ENCODE measurements around the gene GOSR2.
"Not testable (repeated sequence)": the region's sequence is repeated elsewhere in the genome, so short reads cannot be mapped to it uniquely, and the experiment has no call there.

Gene GOSR2

DNA sequence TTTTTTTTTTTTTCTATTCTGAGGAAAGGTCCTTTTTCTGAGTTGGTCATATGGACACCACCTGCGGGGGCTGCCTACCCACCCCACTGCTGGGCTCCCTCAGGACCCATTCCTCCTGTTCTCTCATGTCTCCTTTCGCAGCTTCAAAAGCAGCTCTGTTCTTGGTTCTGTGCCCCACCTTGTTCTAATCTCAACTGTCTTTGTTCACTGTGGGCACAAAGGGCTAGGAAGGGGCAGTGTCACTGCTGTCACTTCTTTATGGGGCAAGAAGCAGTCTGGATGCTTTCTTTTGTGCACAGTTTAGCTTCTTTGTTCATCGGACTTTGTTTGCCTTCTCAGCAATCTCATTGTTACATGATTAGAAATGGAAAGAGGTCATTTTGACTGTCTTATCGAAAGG, 7.1 kb downstream of the GOSR2 start:
- DNase-seq (ENCODE audit: low spot score), result peak; percentile 15

DNA sequence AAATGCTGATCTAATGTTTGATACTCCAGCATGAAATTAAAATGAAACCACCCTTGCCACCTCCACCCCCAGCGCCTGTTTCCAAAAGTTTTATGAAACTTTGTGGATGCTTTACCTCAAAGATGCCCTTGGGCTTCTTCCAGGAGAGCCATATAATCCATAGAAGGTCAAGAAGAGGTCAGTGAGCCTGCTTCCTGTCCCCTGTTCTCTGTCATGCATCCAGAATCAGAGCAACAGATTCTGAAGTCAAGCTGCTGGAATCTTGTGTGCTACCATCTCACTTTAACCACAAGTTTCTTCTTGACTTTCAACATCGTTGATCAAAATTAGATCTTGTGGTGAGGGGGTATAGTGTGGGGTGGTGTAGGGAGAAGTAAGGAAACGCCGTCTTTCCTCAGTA, 8.6 kb downstream of the GOSR2 start:
- DNase-seq (ENCODE audit: low spot score), result no peak

DNA sequence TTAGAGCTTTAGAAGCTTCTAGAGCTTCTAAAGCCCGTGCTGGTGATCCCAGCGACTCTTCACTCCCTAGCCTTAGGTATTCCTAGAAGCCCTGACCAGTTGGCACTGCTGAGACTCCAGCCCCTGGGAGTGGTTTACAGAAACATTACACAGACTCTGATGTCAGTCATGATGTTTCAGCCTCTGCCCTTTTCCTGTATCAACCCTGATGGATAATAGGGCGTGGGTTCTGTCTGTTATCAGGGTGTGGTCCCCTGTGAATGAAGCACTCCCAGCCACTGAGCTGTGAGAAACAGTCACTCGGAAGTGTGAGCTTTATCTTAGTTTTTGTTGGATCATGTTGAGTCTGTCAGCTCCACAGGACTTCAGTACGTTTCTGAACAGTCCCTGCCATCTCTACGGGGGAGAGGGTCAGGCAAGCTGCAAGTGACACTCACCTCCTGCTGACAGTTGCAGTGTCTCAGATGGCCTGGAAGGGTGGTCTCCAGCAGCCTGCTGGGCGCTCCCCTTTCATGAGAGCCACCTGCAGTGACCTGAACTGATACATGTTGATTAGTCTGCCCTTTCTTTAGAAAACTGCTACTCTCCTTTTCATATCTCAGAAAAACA, 12.8 kb downstream of the GOSR2 start:
- DNase-seq (ENCODE audit: low spot score), result no peak

DNA sequence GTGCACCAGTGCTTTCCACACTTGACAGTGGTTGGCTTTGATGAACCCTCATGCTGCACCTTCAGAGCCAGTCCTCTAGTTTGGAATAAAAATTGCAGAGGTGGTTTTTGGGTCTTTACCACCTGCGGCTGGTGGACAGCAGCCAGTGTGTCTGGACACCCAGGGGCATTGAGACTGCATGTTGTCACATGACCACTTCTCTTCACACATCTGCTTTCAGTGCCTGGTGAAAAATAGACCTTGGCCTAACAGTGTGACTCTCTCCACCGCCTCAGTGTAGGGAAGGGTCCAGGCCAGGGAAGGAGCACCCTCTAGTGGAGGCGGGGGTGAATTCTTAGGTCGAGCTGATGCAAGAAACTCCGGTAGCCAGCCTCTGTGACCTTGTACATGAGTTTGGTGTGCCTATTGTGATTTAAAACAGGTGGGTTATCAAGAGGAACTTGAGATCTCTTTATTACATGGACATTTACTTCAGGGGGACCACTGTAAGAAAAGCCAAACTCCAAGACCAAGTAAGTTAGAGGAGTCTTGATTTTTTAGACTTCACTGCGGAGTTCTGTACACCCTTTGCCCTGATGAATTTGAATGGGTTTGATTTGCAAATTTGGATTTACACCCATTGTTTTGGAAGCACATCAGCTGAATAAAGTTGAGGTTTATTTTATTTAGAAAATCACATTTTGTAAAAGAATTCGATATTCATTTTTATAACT, 17.9 kb downstream of the GOSR2 start:
- DNase-seq (ENCODE audit: low spot score), result peak; percentile 78

DNA sequence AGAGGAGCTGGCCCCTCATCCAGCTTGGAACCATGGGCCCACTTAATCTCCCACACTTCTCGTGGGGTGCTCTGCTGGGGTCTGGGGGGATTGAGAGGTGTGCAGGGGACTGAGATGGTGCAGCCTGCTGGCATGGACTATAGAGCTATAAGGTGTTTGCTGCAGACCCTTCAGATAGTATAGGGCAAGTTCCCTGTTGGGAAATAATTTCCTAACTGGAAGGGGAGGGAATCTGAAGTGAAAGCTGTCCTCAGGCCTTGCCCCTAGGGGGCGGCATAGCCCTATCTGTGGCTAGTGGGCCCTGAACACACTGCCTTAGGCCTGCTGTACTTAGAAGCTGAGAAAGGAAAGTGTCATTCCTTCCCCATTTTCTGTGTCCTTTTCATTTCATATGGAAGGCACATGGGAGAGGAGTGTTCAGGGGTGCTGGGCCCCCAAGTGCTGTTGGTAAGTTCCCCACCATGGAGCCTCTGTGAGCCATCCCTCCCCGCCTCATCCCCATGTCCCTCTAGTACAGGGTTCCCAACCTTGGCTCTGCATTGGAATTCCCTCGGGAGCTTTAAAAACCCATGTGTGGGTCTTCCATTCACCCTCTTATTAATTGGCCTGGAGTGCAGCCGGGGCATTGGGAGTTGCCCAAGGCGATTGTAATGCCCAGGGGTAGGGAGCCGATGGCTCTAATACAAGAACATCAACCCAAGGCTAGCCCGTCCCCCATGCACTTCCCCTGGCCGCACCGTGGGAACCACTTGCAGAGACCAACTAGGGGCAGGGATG, 19.7 kb downstream of the GOSR2 start:
- peak; percentile 69 for DNase-seq (ENCODE audit: low spot score)

DNA sequence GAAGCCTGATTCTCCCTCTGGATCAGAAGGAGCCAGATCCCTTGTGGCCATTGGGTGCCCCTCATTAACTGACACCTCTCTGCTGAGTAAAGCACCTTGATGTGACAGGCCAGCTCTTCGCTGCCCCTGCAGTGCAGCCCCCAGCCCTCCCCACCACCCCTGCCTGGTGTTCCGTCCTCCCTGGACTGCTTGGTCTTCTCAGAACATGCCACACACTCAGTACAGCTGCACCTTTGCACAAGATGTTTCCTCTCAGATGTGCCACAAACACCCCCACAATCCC, 20.2 kb downstream of the GOSR2 start:
- no peak for DNase-seq (ENCODE audit: low spot score)

DNA sequence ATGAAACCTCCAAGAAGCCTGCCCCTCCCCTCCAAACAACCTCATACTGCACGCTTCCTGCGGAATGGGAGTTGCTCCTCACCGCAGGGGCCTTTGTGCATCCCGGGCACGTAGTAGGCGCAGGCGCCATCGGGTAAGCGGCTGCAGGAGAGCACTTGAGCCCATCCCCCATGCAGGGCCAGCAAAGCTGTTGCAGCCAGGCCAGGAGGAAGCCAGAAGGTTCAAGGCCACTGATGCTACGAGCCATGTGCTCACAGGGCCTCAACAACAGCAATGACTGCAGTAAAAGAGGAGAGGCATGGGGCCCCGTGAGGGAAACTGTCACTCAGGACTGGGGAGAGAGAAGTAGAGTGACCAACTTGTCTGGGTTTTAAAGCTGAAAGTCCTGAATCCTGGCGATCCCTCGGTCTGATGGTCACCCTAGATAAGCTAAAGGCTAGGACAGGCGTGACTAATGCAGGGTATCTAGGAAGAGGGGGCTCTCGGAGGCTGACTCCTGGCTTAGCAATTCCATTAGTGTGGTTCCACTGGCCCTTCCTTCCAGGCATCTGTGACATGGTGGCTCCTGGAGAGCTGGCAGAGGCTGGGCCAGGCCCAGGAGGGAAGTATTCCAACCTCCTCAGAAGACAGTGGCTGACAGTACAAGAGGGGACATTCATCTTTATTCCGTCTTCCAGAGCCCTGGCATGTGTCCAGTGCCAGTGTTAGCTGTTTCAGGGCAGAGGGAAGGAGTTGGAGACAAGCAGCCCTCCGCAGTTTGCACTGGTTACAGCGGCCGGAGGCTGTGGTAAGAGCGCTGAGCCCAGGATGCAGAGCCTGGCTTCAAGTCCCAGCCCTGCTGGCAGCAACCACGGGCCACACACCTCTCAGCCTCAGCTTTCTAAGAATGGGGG, 20.8 kb downstream of the GOSR2 start:
- peak; percentile 37 for DNase-seq (ENCODE audit: low spot score)

DNA sequence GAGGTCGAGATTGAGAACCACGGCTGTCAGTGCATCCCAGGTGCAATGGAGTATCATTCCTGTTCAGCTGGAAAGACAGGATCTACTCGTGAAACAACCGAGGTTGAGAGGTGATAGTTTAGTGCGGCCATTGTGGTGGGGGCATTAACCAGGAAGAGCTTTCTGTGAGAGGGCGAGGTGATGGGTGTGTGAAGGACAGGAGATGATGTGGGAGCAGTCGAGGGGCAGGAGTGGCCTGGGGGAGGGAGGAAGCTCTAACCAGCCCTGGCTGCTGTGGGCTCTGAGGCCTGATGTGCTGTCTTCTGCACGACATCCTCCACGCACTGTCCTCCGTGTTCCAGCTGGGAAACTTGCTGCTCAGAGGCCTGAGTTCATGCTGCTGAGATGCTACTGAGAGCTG, 22.0 kb downstream of the GOSR2 start:
- no peak for DNase-seq (ENCODE audit: low spot score)

DNA sequence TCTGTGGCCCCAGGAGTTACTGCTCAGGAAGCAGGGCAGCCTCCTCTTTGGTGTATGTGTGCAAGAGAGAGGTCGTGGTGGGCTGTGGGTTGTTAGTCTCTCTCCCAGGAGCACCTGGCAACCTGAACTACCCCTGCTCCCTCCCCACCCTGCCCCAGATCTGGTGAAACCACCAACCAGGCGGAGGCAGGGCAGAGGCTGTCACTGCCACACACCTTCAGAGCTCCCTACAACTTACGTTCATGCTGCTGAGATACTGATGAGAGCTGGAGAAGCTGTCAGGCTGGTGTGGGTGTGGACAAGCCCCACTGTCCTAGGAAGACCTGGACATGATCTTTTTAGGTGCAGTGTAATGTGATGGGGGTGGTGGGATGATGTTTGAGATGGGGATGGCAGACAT, 24.3 kb downstream of the GOSR2 start:
- no peak for DNase-seq (ENCODE audit: low spot score)

DNA sequence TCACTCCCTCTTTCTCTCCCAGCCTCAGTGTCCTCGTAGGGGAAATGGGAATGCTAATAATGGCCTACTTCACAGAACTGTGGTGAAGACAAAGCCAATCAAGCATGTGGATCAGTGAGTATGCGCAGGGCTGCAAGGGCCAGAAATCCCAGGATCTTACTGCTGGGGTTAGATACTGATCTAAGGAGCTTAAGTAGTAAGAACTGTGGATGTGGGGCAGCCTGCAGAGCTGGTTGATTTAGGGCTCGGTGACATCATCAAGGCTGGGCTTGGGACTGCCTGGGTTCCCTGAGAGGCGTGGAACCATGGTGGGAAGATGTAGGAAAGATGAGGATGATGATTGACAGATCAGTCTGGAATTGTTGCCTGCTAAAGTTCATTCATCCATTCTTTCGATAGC, 25.6 kb downstream of the GOSR2 start:
- DNase-seq (ENCODE audit: low spot score), result no peak

DNA sequence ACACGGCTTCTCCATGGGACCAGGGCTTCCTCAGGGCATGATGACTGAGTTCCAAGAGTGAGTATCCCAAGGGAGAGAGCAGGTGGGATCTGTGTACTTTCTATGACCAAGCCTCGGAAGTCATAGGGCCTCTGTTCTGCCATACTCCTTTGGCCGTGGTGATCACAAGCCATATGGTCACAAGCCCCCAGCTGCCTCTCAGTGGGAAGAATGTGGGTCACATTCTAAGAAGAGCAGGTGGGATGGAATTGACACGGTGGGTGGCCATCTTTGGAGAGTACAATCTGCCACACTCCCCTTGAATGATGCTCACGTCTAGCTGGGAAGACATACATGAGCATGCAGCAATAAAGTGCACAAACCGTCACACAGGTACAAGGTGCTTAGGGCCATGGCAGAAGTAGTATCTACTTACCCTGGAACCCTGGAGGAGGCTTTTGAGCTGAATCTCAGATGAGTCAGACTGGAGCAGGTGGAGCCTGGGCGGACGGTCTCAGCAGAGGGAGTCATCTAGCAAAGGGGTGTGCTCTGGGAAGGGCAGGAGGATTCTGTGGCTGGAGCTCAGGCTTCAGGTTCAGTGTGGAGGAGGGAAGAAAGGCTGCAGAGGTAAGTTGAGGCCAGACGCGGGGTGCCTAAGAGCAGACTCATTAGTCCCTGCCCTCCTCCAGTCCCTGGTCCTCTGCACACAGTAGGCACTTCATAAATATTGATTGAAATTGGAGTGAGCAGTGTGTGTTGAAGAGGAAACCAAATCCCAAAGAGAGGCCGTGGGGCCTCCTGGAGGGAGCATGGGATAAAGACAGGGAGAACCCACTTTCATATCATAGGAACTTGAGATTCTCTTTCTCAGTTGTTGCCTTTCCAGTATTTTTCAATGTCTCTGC, 26.6 kb downstream of the GOSR2 start:
- DNase-seq (ENCODE audit: low spot score), result no peak

DNA sequence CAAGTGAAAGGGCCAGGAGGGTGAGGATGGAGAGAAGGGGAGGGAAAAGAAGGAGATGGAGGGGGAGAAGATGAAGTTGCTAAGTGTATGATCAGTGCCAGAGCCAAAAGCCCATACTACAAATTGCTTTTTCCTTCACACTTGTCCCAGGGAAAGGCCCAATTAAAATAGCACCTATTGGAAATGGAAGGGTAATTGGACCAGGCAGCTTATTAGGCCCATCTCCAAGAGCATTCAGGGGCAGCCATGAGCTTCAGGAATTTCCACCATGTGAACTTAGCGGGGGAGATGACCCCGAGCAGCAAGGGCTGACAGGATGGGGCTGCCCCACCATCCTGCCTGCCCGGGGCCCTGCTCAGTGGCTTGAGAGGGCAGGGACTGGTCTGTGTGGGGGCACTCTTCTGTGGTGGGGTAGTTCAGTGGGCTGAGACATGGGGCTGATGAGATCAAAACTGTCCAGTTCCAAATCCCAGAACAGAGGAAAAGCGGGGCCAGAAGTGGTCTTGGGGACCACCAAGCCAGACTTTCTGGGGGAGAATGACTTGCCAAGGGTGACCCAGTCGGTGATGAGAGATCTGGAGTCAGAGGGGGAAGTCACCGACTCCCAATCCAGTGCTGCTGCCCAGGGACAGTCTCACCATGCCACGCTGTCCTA, 27.5 kb downstream of the GOSR2 start:
- no peak for DNase-seq (ENCODE audit: low spot score)

DNA sequence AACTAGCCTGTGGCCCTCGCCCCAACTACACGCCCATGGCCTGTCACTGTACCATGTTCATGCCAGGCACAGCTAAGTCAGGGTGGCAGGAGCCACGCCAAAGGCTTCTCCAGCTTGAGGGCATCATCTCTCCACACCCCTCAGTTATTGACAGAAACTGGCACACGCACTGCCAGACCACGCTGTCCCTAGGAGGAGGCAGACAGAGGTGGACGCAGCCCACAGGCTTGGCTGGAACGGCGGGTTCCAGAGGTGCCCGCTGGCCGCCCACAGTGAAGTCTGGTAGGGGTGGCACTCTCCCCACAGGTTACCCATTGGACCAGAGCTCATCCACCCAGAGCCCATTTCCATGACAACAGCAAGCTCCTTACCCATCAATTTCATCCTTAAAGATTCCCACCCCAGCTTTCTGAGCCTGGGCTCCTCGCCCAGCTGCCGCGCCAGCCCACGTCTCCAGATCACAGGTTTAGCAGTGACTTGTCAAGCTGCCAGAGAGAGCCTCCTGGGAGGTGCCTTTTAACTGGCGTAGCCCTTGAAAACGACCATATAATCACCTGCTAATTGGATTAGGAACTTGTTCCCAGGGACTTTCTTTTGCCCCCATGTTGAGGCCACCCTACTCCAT, 28.1 kb downstream of the GOSR2 start:
- DNase-seq (ENCODE audit: low spot score), result no peak

DNA sequence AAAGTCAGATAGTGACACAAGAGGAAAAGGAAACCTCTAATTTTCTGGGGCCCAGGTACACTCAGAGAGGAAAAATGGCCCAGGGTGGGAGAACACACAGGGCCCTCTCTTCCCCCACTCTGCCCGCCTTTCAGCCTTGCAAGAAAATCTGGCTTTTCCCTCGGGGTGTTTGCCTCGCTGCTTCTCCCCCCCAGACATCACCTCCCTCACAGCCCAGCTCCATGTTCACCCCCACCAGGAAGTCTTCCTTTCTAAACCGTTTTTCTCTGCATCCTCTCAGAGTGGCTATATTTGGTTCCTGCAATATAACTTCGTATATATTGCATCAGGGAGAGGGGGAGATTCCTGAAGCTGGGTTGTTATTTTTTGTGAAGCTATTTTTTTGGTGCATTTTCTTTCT, 28.7 kb downstream of the GOSR2 start:
- DNase-seq (ENCODE audit: low spot score), result no peak

DNA sequence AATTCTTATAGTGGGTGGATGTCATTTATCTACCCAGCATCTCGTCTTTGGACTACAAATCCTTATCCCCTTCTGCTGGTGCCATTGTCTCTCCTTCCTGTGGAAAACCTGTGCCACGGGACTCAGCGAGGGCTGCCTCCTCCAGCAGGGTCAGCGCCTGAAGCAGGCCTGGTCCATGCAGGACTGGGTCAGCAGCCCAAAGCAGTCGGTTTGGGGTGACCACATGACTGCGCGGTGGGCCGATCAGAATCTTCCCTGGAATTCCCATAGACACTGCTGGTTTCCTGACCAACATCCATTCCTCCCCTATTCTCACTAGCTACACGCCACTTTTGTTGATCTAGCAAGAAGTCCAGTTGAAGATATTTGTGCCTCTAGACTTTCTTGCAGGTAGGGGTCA, 29.2 kb downstream of the GOSR2 start:
- no peak for DNase-seq (ENCODE audit: low spot score)

DNA sequence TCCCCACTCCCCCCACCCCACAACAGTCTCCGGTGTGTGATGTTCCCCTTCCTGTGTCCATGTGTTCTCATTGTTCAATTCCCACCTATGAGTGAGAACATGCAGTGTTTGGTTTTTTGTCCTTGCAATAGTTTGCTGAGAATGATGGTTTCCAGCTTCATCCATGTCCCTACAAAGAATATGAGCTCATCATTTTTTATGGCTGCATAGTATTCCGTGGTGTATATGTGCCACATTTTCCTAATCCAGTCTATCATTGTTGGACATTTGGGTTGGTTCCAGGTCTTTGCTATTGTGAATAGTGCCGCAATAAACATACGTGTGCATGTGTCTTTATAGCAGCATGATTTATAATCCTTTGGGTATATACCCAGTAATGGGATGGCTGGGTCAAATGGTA, 30.2 kb downstream of the GOSR2 start:
- not testable (repeated sequence) for DNase-seq (ENCODE audit: low spot score)

DNA sequence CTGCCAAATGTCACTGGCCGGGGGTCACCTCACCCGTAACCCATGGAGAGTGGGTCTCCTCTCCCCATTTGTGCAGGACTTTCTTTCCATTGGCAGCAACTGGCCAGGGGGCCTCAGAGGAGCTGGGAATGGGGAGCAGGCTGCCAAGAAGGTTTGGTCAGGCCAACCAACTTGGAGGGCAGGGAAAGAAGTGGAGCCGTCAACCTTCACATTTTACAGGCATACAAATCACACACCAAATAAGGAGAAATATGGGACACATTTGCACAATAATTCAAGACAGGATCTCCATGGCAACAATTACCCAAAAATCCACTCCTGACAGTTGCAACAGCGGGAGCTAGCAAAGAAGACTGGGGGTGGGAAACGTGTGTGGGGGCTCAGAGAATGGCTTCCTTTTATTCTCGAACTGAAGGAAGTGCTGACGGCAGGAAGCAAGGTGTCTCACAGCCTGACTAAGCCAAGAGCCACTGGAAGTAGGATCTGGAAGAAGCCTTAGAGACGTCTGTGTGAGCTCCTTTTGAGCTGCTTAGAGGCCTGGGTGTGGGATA, 35.2 kb downstream of the GOSR2 start:
- DNase-seq (ENCODE audit: low spot score), result no peak

DNA sequence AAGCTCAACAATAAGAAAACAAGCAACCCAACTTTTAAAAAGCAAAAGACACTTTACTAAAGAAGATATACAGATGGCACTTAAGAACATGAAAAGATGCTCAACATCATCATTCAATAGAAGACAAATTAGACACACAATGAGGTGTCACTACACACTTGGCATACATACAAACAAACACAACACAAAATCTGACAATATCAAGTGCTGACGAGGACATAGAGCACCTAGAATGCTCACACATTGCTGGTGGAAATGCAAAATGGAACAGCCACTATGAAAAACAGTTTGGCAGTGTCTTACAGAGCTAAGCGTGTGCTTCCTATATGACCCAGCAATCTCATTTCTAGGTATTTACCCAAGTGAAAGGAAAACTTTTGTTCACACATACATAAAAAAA, 37.2 kb downstream of the GOSR2 start:
- DNase-seq (ENCODE audit: low spot score), result no peak

DNA sequence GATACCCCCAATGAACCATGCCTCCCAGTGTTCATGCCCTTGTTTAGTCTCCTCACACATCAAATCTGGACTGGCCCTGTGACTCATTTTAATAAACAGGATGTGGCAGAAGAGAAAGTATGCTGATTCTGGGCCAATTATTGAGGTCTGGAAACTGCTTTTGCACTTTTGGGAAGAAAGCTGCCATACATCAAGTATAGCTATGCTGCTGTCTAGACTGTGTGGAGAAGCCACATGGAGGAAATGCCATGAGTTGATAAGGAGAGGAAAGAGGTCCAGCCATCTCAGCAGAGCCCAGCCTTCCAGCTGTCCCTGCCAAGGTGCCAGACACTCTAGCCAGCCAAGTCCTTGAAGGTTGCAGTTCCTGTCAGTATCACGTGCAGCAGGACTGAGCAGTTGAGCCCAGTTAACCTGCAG, 39.4 kb downstream of the GOSR2 start:
- no peak for DNase-seq (ENCODE audit: low spot score)

DNA sequence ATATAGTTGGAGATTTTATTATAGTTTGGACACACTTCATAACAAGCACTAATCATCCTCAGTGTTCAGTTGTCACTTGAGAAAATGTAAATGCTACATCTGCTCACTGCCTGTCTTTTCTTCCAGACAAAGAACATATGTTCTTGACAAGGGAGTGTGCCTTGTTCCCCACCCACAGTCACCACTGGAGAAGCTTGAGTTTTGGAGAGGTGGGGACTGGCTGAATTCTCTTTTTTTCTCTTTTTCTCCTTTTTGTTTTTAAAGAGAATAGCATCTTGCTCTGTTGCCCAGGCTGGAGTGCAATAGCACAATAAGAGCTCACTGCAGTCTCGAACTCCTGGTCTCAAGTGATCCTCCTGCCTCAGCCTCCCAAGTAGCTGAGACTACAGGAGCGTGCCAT, 40.6 kb downstream of the GOSR2 start:
- DNase-seq (ENCODE audit: low spot score), result no peak
